WTC11 (cell line): Measurements from ENCODE around the gene EDA. TPM values are rescaled to one million over a fixed set of nuclear protein-coding genes. Genes with fewer than 3 reads are reported as not detected.

Experiments
- ATAC-seq: fragments of 200-7000 bp; cut with Tn5 transposase; 2 replicates; pipeline ENCODE4 v1.10.0; 2021; ENCODE audit warnings: mild to moderate bottlenecking, moderate library complexity
- CTCF ChIA-PET: fragments of 300-600 bp; sonication (Branson Sonifier 250); formaldehyde crosslinking; loops from one replicate; lab custom pipeline; 2021; ENCODE audit warnings: antibody characterized with exemption; lab: Charles Lee
- POLR2A ChIA-PET: fragments of 350-600 bp; sonication (Branson Sonifier 250); formaldehyde crosslinking; loops from one replicate; lab custom pipeline; 2021; ENCODE audit warnings: antibody characterized with exemption; lab: Charles Lee
- DNase-seq: peaks from one replicate; pipeline ENCODE4 v3.0.0; 2021; ENCODE audit warnings: low spot score
- H3K27ac Mint-ChIP-seq: 2 replicates; pipeline ENCODE4 v1.8.0; 2021; ENCODE audit warnings: mixed read lengths
- H3K27me3 Mint-ChIP-seq: 2 replicates; pipeline ENCODE4 v1.8.0; 2021; ENCODE audit warnings: low read depth, mild to moderate bottlenecking, moderate library complexity, mixed read lengths
- H3K36me3 Mint-ChIP-seq: 2 replicates; pipeline ENCODE4 v1.8.0; 2021; ENCODE audit warnings: mixed read lengths
- H3K4me1 Mint-ChIP-seq: 2 replicates; pipeline ENCODE4 v1.8.0; 2022; ENCODE audit warnings: mixed read lengths
- H3K4me3 Mint-ChIP-seq: 2 replicates; pipeline ENCODE4 v1.8.0; 2021; ENCODE audit warnings: mild to moderate bottlenecking, moderate library complexity, mixed read lengths
- H3K9me3 Mint-ChIP-seq: 2 replicates; pipeline ENCODE4 v1.8.0; 2021; ENCODE audit warnings: mixed read lengths
- E2F5 ChIP-seq: sonication (generic); formaldehyde crosslinking; IDR thresholded peaks from 2 replicates; pipeline ENCODE4 v1.8.1; 2022; ENCODE audit warnings: mild to moderate bottlenecking, moderate library complexity, missing genetic modification reagents
- ETV6 ChIP-seq: sonication (generic); formaldehyde crosslinking; IDR thresholded peaks from 2 replicates; pipeline ENCODE4 v1.8.1; 2022; ENCODE audit warnings: mild to moderate bottlenecking, missing genetic modification reagents
- JUN ChIP-seq: sonication (generic); formaldehyde crosslinking; IDR thresholded peaks from 2 replicates; pipeline ENCODE4 v1.8.0; 2023; ENCODE audit warnings: mild to moderate bottlenecking, missing genetic modification reagents
- KAT7 ChIP-seq: sonication (generic); formaldehyde crosslinking; IDR thresholded peaks from 2 replicates; pipeline ENCODE4 v1.8.1; 2023; ENCODE audit warnings: missing genetic modification reagents, mild to moderate bottlenecking, borderline replicate concordance
- MXD4 ChIP-seq: fragments of 250-450 bp; sonication (Bioruptor Pico); IDR thresholded peaks from 2 replicates; pipeline ENCODE4 v1.8.0; 2021; ENCODE audit warnings: mild to moderate bottlenecking, moderate library complexity, borderline replicate concordance
- TEAD4 ChIP-seq: sonication (generic); formaldehyde crosslinking; IDR thresholded peaks from 2 replicates; pipeline ENCODE4 v1.8.0; 2022; ENCODE audit warnings: mild to moderate bottlenecking, missing genetic modification reagents
- ZNF281 ChIP-seq: sonication (generic); formaldehyde crosslinking; IDR thresholded peaks from 2 replicates; pipeline ENCODE4 v1.8.0; 2023; ENCODE audit warnings: mild to moderate bottlenecking, missing genetic modification reagents
- total RNA-seq: library from RNA; stranded (reverse); gene quantifications from 3 replicates; pipeline ENCODE4 v1.2.3, GENCODE V29; 2021
- TF ChIP-seq, protein P1 (sequence below): sonication (generic); formaldehyde crosslinking; IDR thresholded peaks from 2 replicates; pipeline ENCODE4 v1.8.1; 2023; ENCODE audit warnings: mild to moderate bottlenecking, moderate library complexity, missing genetic modification reagents
- TF ChIP-seq, protein P2 (sequence below): fragments of 250-450 bp; sonication (Bioruptor Pico); conservative IDR thresholded peaks from 2 replicates; pipeline ENCODE4 v1.9.0; 2021; ENCODE audit warnings: mild to moderate bottlenecking
- TF ChIP-seq, protein P3 (sequence below): fragments of 200-600 bp; IDR thresholded peaks from 2 replicates; pipeline ENCODE4 v1.8.0; 2022; ENCODE audit warnings: antibody characterized with exemption

Gene EDA
- total RNA-seq, 1 experiment from 2014 or later, result 15.1 TPM

GRCh38 chrX:69674891-69675290 is 59.0 kb downstream of the EDA start (continued):
- no peak for TF ChIP-seq E2F5 (CRISPR knock-in tag)
- TF ChIP-seq ETV6 (CRISPR knock-in tag), result no peak
- no peak for TF ChIP-seq ZNF281 (CRISPR knock-in tag)
- TF ChIP-seq KAT7 (CRISPR knock-in tag), result no peak
- TF ChIP-seq TEAD4 (CRISPR knock-in tag), result no peak

DNA sequence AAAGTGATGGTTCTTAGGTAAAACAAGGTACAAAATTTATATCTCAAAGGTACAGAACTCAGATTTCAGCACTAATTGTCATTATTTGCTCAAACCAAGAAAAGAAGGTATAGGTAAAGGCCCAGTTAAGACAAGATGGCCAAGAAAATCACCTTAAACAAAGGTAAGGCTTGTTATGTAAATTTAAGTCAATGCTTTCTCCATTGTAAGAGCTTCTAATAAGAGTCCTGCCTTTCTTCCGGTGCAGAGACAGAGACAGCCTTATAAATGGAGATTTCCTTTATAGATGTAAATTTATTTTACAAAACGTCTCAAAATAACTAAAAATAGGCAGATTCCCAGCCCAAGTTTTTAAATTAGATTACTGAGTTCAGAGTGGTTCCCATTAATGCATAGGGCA is 89.9 kb downstream of the EDA start:
- Mint-ChIP-seq H3K4me1 (peaks cover 28% of the 10 kb centered on the region), H3K27ac (no peak overlapping the region; the same call in 1 of the 2 replicates), H3K36me3 (peaks cover 10% of the 10 kb centered on the region; the same call in 1 of the 2 replicates), H3K27me3 (no peaks in the 10 kb centered on the region), H3K4me3 (no peak overlapping the region)
- ATAC-seq (peak; percentile 59), DNase-seq (no peak)
- no peak for TF ChIP-seq MXD4
- TF ChIP-seq, protein P1, sequence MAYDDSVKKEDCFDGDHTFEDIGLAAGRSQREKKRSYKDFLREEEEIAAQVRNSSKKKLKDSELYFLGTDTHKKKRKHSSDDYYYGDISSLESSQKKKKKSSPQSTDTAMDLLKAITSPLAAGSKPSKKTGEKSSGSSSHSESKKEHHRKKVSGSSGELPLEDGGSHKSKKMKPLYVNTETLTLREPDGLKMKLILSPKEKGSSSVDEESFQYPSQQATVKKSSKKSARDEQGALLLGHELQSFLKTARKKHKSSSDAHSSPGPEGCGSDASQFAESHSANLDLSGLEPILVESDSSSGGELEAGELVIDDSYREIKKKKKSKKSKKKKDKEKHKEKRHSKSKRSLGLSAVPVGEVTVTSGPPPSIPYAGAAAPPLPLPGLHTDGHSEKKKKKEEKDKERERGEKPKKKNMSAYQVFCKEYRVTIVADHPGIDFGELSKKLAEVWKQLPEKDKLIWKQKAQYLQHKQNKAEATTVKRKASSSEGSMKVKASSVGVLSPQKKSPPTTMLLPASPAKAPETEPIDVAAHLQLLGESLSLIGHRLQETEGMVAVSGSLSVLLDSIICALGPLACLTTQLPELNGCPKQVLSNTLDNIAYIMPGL (CRISPR knock-in tag), result no peak
- TF ChIP-seq, protein P2, sequence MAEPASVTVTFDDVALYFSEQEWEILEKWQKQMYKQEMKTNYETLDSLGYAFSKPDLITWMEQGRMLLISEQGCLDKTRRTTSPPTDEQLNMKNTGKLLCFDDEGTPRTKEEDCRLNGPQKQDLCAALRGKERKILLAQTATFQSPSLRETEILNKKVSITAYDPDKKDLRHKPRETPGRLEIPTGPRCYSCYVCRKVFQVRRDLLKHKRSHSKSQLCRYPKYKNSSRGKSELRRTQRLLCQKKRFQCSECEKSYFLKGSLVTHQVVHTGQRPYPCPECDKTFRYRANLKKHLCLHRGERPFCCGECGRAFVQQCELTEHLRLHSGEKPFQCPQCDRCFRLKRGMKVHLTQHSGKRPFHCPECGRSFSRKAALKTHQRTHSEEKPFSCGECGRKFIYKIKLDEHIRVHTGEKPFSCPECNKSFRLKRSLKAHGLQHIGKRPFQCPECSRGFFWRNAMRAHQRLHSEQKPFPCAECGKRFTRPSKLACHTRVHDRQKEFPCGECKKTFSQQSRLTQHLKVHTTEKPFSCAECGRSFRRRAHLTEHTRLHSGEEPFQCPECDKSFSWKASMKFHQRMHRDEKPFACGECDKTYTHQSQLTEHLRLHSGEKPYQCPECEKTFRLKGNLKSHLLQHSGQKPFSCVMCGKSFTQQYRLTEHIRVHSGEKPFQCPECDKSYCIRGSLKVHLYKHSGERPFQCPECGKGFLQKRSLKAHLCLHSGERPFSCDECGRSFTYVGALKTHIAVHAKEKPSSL (CRISPR knock-in tag), result no peak
- TF ChIP-seq, all 79 proteins: peak for 0
- CTCF ChIA-PET, result no interaction called here
- POLR2A ChIA-PET, result no interaction called here
- H3K9me3 Mint-ChIP-seq, result peaks cover 18% of the 10 kb centered on the region

GRCh38 chrX:69718102-69718501 is 102.2 kb downstream of the EDA start:
- no peak for ATAC-seq
- no peak for DNase-seq
- Mint-ChIP-seq H3K4me3 (no peak overlapping the region), H3K36me3 (peaks cover 41% of the 10 kb centered on the region), H3K9me3 (peaks cover 54% of the 10 kb centered on the region), H3K4me1 (no peaks in the 10 kb centered on the region), H3K27me3 (no peaks in the 10 kb centered on the region), H3K27ac (no peak overlapping the region)
- TF ChIP-seq, protein P3, sequence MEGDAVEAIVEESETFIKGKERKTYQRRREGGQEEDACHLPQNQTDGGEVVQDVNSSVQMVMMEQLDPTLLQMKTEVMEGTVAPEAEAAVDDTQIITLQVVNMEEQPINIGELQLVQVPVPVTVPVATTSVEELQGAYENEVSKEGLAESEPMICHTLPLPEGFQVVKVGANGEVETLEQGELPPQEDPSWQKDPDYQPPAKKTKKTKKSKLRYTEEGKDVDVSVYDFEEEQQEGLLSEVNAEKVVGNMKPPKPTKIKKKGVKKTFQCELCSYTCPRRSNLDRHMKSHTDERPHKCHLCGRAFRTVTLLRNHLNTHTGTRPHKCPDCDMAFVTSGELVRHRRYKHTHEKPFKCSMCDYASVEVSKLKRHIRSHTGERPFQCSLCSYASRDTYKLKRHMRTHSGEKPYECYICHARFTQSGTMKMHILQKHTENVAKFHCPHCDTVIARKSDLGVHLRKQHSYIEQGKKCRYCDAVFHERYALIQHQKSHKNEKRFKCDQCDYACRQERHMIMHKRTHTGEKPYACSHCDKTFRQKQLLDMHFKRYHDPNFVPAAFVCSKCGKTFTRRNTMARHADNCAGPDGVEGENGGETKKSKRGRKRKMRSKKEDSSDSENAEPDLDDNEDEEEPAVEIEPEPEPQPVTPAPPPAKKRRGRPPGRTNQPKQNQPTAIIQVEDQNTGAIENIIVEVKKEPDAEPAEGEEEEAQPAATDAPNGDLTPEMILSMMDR, result no peak
- TF ChIP-seq, protein P2 (CRISPR knock-in tag), result no peak
- TF ChIP-seq JUN (CRISPR knock-in tag), result no peak
- POLR2A ChIA-PET, result no interaction called here
- CTCF ChIA-PET, result no interaction called here
